ENCODE results near the gene SIPA1L3. TPM values are rescaled to one million over a fixed set of nuclear protein-coding genes. Genes with fewer than 3 reads are reported as not detected.
"Not testable (repeated sequence)": the region's sequence is repeated elsewhere in the genome, so short reads cannot be mapped to it uniquely, and the experiment has no call there.

The SIPA1L3 gene
- total RNA-seq, 1 donor from 2014 or later = 9.3 TPM

- no peak for DNase-seq (ENCODE audit: missing footprints)
- ATAC-seq = no peak
- intact Hi-C loops (cut with DNase I) = no loop called here
Measured at GRCh38 chr19:38045554-38046253, 138.7 kb downstream of the SIPA1L3 start.

- no peak for DNase-seq (ENCODE audit: missing footprints)
- intact Hi-C loops (cut with DNase I) = no loop called here
- ATAC-seq = no peak
Measured at GRCh38 chr19:38046254-38047048, 139.4 kb downstream of the SIPA1L3 start.

- intact Hi-C loops (cut with DNase I) = no loop called here
- ATAC-seq (no peak), DNase-seq (ENCODE audit: missing footprints) (no peak)
Measured at GRCh38 chr19:38047049-38047438, 140.0 kb downstream of the SIPA1L3 start.

GRCh38 chr19:38047641-38048040, 140.6 kb downstream of the SIPA1L3 start:
- no peak for DNase-seq (ENCODE audit: missing footprints)
- ATAC-seq = no peak
- intact Hi-C loops (cut with DNase I) = no loop called here

GRCh38 chr19:38049105-38049649, 142.2 kb downstream of the SIPA1L3 start:
- DNase-seq (ENCODE audit: missing footprints) = no peak
- intact Hi-C loops (cut with DNase I) = no loop called here
- peak; percentile 47 for ATAC-seq

- no peak for ATAC-seq
- intact Hi-C loops (cut with DNase I) = no loop called here
- DNase-seq (ENCODE audit: missing footprints) = no peak
Measured at GRCh38 chr19:38055010-38055409, 148.0 kb downstream of the SIPA1L3 start.

- no peak for ATAC-seq
- DNase-seq (ENCODE audit: missing footprints) = no peak
- intact Hi-C loops (cut with DNase I) = no loop called here
Measured at GRCh38 chr19:38055655-38056521, 148.9 kb downstream of the SIPA1L3 start.

GRCh38 chr19:38056646-38057045, 149.6 kb downstream of the SIPA1L3 start:
- intact Hi-C loops (cut with DNase I) = no loop called here
- ATAC-seq (no peak), DNase-seq (ENCODE audit: missing footprints) (no peak)

GRCh38 chr19:38057959-38058690, 151.1 kb downstream of the SIPA1L3 start:
- intact Hi-C loops (cut with DNase I) = no loop called here
- no peak for DNase-seq (ENCODE audit: missing footprints)
- ATAC-seq = no peak

GRCh38 chr19:38059897-38060296, 152.9 kb downstream of the SIPA1L3 start:
- no peak for ATAC-seq
- intact Hi-C loops (cut with DNase I) = no loop called here
- DNase-seq (ENCODE audit: missing footprints) = no peak

- no peak for DNase-seq (ENCODE audit: missing footprints)
- no peak for ATAC-seq
- intact Hi-C loops (cut with DNase I) = no loop called here
Measured at GRCh38 chr19:38060331-38060730, 153.3 kb downstream of the SIPA1L3 start.

GRCh38 chr19:38061294-38061693, 154.3 kb downstream of the SIPA1L3 start:
- ATAC-seq (no peak), DNase-seq (ENCODE audit: missing footprints) (no peak)
- intact Hi-C loops (cut with DNase I) = no loop called here

GRCh38 chr19:38062959-38063761, 156.2 kb downstream of the SIPA1L3 start:
- DNase-seq (ENCODE audit: missing footprints) (no peak), ATAC-seq (peak; percentile 20)
- intact Hi-C loops (cut with DNase I) = no loop called here

GRCh38 chr19:38063928-38064327, 156.9 kb downstream of the SIPA1L3 start:
- no peak for DNase-seq (ENCODE audit: missing footprints)
- ATAC-seq = no peak
- intact Hi-C loops (cut with DNase I) = no loop called here

GRCh38 chr19:38064661-38065425, 157.8 kb downstream of the SIPA1L3 start:
- DNase-seq (ENCODE audit: missing footprints) (no peak), ATAC-seq (no peak)
- intact Hi-C loops (cut with DNase I) = no loop called here

GRCh38 chr19:38065775-38066174, 158.8 kb downstream of the SIPA1L3 start:
- ATAC-seq; DNase-seq (ENCODE audit: missing footprints); intact Hi-C loops (cut with DNase I): not testable (repeated sequence)

- ATAC-seq (no peak), DNase-seq (ENCODE audit: missing footprints) (no peak)
- intact Hi-C loops (cut with DNase I) = no loop called here
Measured at GRCh38 chr19:38068826-38069225, 161.8 kb downstream of the SIPA1L3 start.
